Measurements from ENCODE around the gene GPHA2. TPM values are rescaled to one million over a fixed set of nuclear protein-coding genes. Genes with fewer than 3 reads are reported as not detected.

Gene GPHA2
- total RNA-seq, 1 experiment from 2014 or later = not detected

DNA sequence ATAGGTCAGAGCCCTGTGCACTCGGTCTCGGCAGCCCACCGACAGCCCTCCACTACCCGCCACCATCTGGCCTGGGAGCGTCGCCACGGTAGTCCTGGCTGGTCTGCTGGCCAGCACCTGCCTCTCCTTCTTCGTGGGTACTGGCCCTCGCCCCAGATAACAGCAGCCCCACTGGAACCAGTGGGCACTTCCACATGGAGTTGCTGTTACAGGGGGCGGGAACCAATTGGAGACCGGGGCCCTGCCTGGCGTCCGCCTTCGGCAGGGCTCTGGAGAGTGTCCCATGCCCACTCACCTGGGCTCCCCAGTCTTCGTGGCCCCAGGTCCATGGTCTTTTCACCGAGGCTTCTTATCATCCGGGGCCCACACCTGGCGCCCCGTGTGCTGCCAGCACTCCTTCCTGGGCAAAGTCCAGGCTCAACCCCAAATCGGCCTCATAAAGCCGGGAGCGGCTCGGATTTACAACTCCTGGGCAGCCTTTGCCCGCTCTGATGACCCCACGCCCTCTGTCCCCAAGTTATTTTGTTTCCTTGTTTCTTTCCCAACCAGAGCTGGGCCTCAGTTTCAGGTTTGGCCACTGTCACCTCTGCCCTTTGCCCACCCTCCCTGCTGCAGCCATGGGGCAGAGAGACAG lies 44.4 kb downstream of the GPHA2 start:
- no peak for DNase-seq (ENCODE audit: low spot score)

DNA sequence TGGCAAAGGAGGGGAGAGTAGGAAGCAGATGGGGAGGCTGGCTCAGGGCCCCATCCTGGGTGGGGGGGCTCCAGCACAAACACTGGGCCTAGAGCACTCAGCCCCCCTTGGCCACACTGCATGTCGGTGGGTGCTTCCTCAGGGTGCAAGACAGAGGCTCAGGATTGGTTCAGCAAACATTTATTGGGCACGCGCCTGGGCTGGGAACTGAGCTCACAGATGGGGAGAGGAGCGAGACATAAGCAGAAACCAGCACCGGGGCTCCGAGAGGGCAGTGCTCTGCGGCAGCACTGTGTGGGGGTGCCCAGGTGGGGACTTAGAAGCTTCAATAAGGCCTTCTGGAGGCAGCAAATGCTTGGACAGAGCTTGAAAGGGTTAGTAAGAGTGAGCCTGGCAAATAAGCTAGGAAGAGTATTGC lies 45.2 kb downstream of the GPHA2 start:
- DNase-seq (ENCODE audit: low spot score) = no peak

DNA sequence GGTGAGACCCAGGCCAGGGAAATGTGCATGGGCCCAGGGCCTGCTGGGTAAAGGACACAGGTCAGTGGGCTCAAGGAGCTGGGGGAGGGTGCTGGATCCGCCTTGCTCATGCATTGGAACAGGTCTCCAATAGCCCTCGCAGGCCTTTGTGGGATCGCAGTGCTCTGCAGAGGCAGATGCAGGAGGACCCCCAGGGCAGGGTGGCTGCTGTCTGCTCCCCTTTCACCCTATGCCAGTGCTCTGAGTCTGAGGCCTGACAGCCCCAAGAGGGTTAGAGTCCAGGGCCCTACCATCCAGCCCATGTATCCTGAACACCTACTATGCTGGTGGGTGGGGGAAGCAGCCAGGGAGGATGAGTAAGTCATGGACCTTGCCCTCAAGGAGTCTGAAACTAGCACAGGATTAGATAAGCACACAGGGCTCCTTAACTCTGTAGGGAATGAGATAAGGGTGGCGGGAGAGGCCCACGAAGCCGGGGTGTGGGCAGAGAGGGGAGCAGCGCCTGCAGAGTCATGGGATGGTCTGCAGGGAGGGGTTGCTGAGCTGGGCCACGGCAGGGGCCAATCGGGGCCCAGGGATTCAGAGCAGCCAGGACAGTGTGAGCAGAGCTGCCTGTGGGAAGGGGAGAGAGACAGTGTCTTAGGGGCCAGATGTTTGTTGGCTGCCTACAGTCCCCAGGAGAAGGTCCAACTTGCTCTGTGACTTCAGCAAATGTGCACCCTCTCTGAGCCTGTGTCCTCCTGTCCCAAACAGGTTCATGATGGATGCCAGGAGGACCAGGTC lies 46.8 kb downstream of the GPHA2 start:
- no peak for DNase-seq (ENCODE audit: low spot score)

DNA sequence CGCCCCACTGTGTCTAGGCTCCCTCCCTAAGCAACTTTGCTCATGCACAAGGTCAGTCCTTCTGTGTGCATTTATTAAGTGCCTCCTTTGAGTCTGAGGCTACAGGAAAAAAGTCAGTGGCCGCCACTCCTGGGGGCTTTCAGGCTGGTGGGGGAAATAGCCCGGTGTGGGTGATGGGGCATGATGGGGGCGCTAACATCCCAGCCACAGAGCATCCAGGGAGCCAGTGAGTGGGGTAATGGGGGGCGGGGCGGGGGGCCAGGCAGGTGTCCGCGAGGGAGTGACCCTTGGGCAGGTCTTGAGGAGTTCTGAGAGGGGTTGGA lies 47.3 kb downstream of the GPHA2 start:
- no peak for DNase-seq (ENCODE audit: low spot score)

DNA sequence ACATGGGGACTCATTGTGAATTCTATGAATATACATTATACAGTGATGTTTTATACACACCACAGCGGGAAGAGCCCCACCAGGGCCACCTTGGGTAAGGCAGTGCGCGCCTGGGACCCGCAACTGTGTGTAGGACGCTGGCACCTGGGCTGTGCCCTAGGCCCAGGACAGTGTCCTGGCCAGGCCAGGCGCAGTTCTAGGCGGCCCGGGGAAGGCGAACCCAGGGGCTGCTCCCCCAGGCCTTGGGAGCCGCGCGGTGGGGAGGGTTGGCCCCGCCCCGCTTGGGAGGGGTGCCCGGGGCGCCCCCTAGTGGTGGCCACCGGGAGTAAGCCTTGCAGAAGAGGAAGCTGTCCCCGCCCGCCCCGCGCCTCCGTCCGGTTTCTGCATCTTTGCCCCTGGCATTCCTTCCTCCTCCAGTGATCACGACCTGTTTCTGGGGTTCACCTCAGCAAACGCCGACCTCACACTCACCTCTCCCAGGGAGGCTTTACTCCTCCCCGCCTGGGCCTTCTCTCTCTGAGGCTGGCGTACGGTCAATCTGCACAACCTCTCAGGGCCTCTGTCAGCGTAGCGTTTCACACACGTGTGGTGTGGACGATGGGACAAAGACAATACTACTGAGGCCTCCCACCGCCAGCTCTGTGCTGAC lies 47.8 kb downstream of the GPHA2 start:
- no peak for DNase-seq (ENCODE audit: low spot score)

DNA sequence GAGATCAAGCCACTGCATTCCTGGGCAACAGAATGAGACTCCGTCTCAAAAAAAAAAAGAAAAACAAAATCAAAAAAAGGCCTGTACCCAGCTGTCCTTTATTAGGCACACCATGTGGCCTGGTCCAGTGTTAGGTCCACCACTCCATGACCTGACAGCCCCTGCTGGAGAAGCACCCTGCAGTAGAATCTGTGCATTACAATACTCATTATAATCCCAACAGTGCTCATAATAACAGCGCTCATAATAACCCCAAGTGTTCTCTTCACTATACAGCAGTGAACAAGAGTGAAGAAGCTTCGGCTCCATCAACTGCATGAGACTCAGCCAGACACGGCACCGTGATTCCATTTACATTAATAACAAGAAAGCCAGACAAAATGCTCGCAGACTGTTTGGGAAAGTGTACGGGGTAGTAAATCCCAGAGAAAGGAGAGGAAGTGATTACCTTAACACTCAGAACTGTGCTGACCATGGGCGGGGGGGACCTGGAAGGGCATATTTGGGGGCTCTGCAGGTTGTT lies 48.4 kb downstream of the GPHA2 start:
- DNase-seq (ENCODE audit: low spot score) = no peak

DNA sequence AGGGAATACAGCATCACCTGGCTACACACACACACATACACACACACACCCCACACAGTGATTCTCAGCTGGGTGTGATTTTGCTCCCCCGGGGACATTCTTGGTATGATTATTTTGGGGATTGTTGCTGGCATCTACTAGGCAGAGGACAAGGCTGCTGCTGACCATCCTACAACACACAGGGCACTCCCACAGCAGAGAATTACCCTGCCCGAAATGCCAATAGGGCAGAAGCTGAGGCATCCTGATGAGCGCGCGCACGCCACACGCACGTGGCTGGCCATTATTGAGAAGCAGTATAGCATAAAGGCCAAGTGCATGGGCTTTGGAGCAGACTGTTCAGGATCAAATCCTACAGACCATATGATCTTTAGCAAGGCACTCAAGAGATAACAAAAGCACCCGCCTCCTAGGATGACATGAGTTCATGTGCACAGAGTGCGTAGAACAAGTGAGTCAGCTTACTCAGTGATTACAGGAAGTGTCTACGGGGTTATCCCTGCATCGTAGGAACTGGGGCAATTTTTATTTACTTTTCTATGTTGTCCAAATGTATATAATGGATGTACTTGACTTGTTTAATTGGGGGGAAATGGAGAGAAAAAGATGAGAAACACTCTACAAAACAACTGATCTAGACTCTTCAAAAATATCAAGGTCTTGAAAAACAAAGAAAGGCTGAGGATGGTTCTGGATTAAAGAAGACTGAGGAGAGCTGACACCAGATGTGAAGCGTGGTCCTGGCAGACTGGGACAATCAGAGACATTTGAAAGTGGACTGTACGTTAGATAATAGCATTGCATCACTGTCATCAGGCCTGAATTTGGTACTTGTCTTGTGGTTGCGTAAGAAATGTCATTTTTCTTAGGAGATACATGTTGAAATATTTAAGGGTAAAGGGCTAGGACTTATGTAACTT lies 50.1 kb downstream of the GPHA2 start:
- DNase-seq (ENCODE audit: low spot score) = no peak

Other genes starting within 250 kb of the GPHA2 start
- 0.17 and 0.35 TPM in 2 replicates for gene NRXN2, start 212.7 kb downstream of the GPHA2 start, total RNA-seq (2014; rRNA removed; shearing (Covaris generic))
- not detected in 2 replicates for gene RASGRP2, start 191.8 kb downstream of the GPHA2 start, total RNA-seq (2014; rRNA removed; shearing (Covaris generic))
- 0.25 TPM in 1 of 2 replicates, not detected in the other for gene PYGM, start 175.9 kb downstream of the GPHA2 start, total RNA-seq (2014; rRNA removed; shearing (Covaris generic))
- 79.6 and 94.1 TPM in 2 replicates for gene SF1, start 157.4 kb downstream of the GPHA2 start, total RNA-seq (2014; rRNA removed; shearing (Covaris generic))
- 18.0 and 40.9 TPM in 2 replicates for gene MAP4K2, start 132.7 kb downstream of the GPHA2 start, total RNA-seq (2014; rRNA removed; shearing (Covaris generic))
- gene MEN1, start 125.3 kb downstream of the GPHA2 start, total RNA-seq (2014; rRNA removed; shearing (Covaris generic)) = 8.9 and 10.6 TPM in 2 replicates
- gene CDC42BPG, start 91.2 kb downstream of the GPHA2 start, total RNA-seq (2014; rRNA removed; shearing (Covaris generic)) = 0.02 TPM in 1 of 2 replicates, not detected in the other
- gene EHD1, start 57.3 kb downstream of the GPHA2 start, total RNA-seq (2014; rRNA removed; shearing (Covaris generic)) = 13.5 and 14.2 TPM in 2 replicates
- 6.0 and 9.5 TPM in 2 replicates for gene ATG2A, start 18.7 kb downstream of the GPHA2 start, total RNA-seq (2014; rRNA removed; shearing (Covaris generic))
- 6.4 and 9.1 TPM in 2 replicates for gene PPP2R5B, start 11.2 kb downstream of the GPHA2 start, total RNA-seq (2014; rRNA removed; shearing (Covaris generic))
- gene MAJIN, start 36.2 kb upstream of the GPHA2 start, total RNA-seq (2014; rRNA removed; shearing (Covaris generic)) = not detected in 2 replicates
- gene BATF2, start 61.1 kb upstream of the GPHA2 start, total RNA-seq (2014; rRNA removed; shearing (Covaris generic)) = 1.8 and 2.3 TPM in 2 replicates
- 266 and 271 TPM in 2 replicates for gene ARL2, start 78.3 kb upstream of the GPHA2 start, total RNA-seq (2014; rRNA removed; shearing (Covaris generic))
- gene SNX15, start 91.5 kb upstream of the GPHA2 start, total RNA-seq (2014; rRNA removed; shearing (Covaris generic)) = 6.3 and 8.5 TPM in 2 replicates
- 4.1 and 10.7 TPM in 2 replicates for gene SAC3D1, start 105.3 kb upstream of the GPHA2 start, total RNA-seq (2014; rRNA removed; shearing (Covaris generic))
- not detected in 2 replicates for gene NAALADL1, start 122.7 kb upstream of the GPHA2 start, total RNA-seq (2014; rRNA removed; shearing (Covaris generic))
- 28.7 and 30.5 TPM in 2 replicates for gene CDCA5, start 148.1 kb upstream of the GPHA2 start, total RNA-seq (2014; rRNA removed; shearing (Covaris generic))
- 35.7 and 40.5 TPM in 2 replicates for gene ZFPL1, start 148.3 kb upstream of the GPHA2 start, total RNA-seq (2014; rRNA removed; shearing (Covaris generic))
- gene VPS51, start 160.3 kb upstream of the GPHA2 start, total RNA-seq (2014; rRNA removed; shearing (Covaris generic)) = 68.7 and 134 TPM in 2 replicates
- 3.2 and 5.2 TPM in 2 replicates for gene TM7SF2, start 176.0 kb upstream of the GPHA2 start, total RNA-seq (2014; rRNA removed; shearing (Covaris generic))
- gene ZNHIT2, start 181.8 kb upstream of the GPHA2 start, total RNA-seq (2014; rRNA removed; shearing (Covaris generic)) = 5.6 and 8.0 TPM in 2 replicates
- gene FAU, start 186.2 kb upstream of the GPHA2 start, total RNA-seq (2014; rRNA removed; shearing (Covaris generic)) = 322 and 327 TPM in 2 replicates
- 61.6 and 76.7 TPM in 2 replicates for gene MRPL49, start 186.4 kb upstream of the GPHA2 start, total RNA-seq (2014; rRNA removed; shearing (Covaris generic))
- 6.4 and 18.0 TPM in 2 replicates for gene SYVN1, start 198.6 kb upstream of the GPHA2 start, total RNA-seq (2014; rRNA removed; shearing (Covaris generic))
- not detected in 2 replicates for gene SPDYC, start 234.3 kb upstream of the GPHA2 start, total RNA-seq (2014; rRNA removed; shearing (Covaris generic))
- 58.1 and 115 TPM in 2 replicates for gene CAPN1, start 246.0 kb upstream of the GPHA2 start, total RNA-seq (2014; rRNA removed; shearing (Covaris generic))